Measurements from ENCODE around the gene CPLX4.

GRCh38 chr18:59298871-59299270, 19.6 kb downstream of the CPLX4 start:
- TF ChIP-seq, protein P1, sequence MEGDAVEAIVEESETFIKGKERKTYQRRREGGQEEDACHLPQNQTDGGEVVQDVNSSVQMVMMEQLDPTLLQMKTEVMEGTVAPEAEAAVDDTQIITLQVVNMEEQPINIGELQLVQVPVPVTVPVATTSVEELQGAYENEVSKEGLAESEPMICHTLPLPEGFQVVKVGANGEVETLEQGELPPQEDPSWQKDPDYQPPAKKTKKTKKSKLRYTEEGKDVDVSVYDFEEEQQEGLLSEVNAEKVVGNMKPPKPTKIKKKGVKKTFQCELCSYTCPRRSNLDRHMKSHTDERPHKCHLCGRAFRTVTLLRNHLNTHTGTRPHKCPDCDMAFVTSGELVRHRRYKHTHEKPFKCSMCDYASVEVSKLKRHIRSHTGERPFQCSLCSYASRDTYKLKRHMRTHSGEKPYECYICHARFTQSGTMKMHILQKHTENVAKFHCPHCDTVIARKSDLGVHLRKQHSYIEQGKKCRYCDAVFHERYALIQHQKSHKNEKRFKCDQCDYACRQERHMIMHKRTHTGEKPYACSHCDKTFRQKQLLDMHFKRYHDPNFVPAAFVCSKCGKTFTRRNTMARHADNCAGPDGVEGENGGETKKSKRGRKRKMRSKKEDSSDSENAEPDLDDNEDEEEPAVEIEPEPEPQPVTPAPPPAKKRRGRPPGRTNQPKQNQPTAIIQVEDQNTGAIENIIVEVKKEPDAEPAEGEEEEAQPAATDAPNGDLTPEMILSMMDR (conservative IDR thresholded peaks at IDR 0.05 in 1 of 2, IDR thresholded peaks at IDR 0.05 in 1 of 2; ENCODE audit: low read depth in 1 of 2, low read length in 2 of 2): no peak
- no peak for TF ChIP-seq EZH2 (IDR thresholded peaks at IDR 0.05; ENCODE audit: low read length, missing control alignments)
